ENCODE data around the gene USP2.

Gene USP2

GRCh38 chr11:119329320-119329719, 52.2 kb downstream of the USP2 start:
- Histone ChIP-seq H4K20me1 (ENCODE audit: insufficient read depth, low read length) (no peaks in the 10 kb centered on the region), H2AFZ (ENCODE audit: low read depth, low read length) (no peak overlapping the region), H3K4me2 (ENCODE audit: insufficient read depth, low read length) (no peak overlapping the region), H3K4me1 (ENCODE audit: insufficient read depth, low read length) (peaks cover 7% of the 10 kb centered on the region), H3K4me3 (ENCODE audit: low read depth in 1 of 2, low read length in 2 of 2) (no peak overlapping the region), H3K36me3 (ENCODE audit: insufficient read depth, low read length) (no peaks in the 10 kb centered on the region), H3K9ac (ENCODE audit: low read depth, low read length) (no peak overlapping the region), H3K27ac (ENCODE audit: low read length) (no peak overlapping the region), H3K79me2 (ENCODE audit: insufficient read depth, low read length) (no peaks in the 10 kb centered on the region), H3K9me3 (ENCODE audit: insufficient read depth, low read length, severe bottlenecking) (no peaks in the 10 kb centered on the region), H3K27me3 (ENCODE audit: insufficient read depth, low read length, poor library complexity) (peaks cover 6% of the 10 kb centered on the region)
- ATAC-seq (ENCODE audit: insufficient read depth, low read depth) (no peak), DNase-seq (no peak)
- no peak for TF ChIP-seq EZH2 (IDR thresholded peaks at IDR 0.05; ENCODE audit: borderline replicate concordance, low read depth, low read length, severe bottlenecking)
- no peak for TF ChIP-seq CTCF (IDR thresholded peaks at IDR 0.05; ENCODE audit: borderline replicate concordance, extremely low read depth, low read length, poor library complexity, severe bottlenecking)

- H3K4me3 ChIP-seq (ENCODE audit: low read depth in 1 of 2, low read length in 2 of 2) = no peak overlapping the region
- no peak overlapping the region for H3K9ac ChIP-seq (ENCODE audit: low read depth, low read length)
- peaks cover 8% of the 10 kb centered on the region for H3K27me3 ChIP-seq (ENCODE audit: insufficient read depth, low read length, poor library complexity)
- H3K4me1 ChIP-seq (ENCODE audit: insufficient read depth, low read length) = peaks cover 12% of the 10 kb centered on the region
- no peaks in the 10 kb centered on the region for H3K79me2 ChIP-seq (ENCODE audit: insufficient read depth, low read length)
- H3K4me2 ChIP-seq (ENCODE audit: insufficient read depth, low read length) = no peak overlapping the region
- no peaks in the 10 kb centered on the region for H3K36me3 ChIP-seq (ENCODE audit: insufficient read depth, low read length)
- TF ChIP-seq EZH2 (IDR thresholded peaks at IDR 0.05; ENCODE audit: borderline replicate concordance, low read depth, low read length, severe bottlenecking) (no peak), CTCF (IDR thresholded peaks at IDR 0.05; ENCODE audit: borderline replicate concordance, extremely low read depth, low read length, poor library complexity, severe bottlenecking) (no peak)
- H3K27ac ChIP-seq (ENCODE audit: low read length) = no peak overlapping the region
- no peak overlapping the region for H2AFZ ChIP-seq (ENCODE audit: low read depth, low read length)
- H3K9me3 ChIP-seq (ENCODE audit: insufficient read depth, low read length, severe bottlenecking) = no peaks in the 10 kb centered on the region
- no peak for DNase-seq
- no peaks in the 10 kb centered on the region for H4K20me1 ChIP-seq (ENCODE audit: insufficient read depth, low read length)
- no peak for ATAC-seq (ENCODE audit: insufficient read depth, low read depth)
Measured at GRCh38 chr11:119324189-119324588, 57.3 kb downstream of the USP2 start.

- no peak overlapping the region for H3K4me3 ChIP-seq (ENCODE audit: low read depth in 1 of 2, low read length in 2 of 2)
- H2AFZ ChIP-seq (ENCODE audit: low read depth, low read length) = no peak overlapping the region
- H3K36me3 ChIP-seq (ENCODE audit: insufficient read depth, low read length) = no peaks in the 10 kb centered on the region
- no peaks in the 10 kb centered on the region for H3K79me2 ChIP-seq (ENCODE audit: insufficient read depth, low read length)
- H3K27ac ChIP-seq (ENCODE audit: low read length) = no peak overlapping the region
- H3K9me3 ChIP-seq (ENCODE audit: insufficient read depth, low read length, severe bottlenecking) = no peaks in the 10 kb centered on the region
- no peak overlapping the region for H3K9ac ChIP-seq (ENCODE audit: low read depth, low read length)
- peaks cover 12% of the 10 kb centered on the region for H3K4me1 ChIP-seq (ENCODE audit: insufficient read depth, low read length)
- H4K20me1 ChIP-seq (ENCODE audit: insufficient read depth, low read length) = no peaks in the 10 kb centered on the region
- ATAC-seq (ENCODE audit: insufficient read depth, low read depth) (peak; percentile 67), DNase-seq (peak; percentile 79)
- H3K27me3 ChIP-seq (ENCODE audit: insufficient read depth, low read length, poor library complexity) = peaks cover 14% of the 10 kb centered on the region
- H3K4me2 ChIP-seq (ENCODE audit: insufficient read depth, low read length) = no peak overlapping the region
- TF ChIP-seq EZH2 (IDR thresholded peaks at IDR 0.05; ENCODE audit: borderline replicate concordance, low read depth, low read length, severe bottlenecking) = no peak
- peak; percentile 87 for TF ChIP-seq CTCF (IDR thresholded peaks at IDR 0.05; ENCODE audit: borderline replicate concordance, extremely low read depth, low read length, poor library complexity, severe bottlenecking)
Measured at GRCh38 chr11:119323532-119324033, 57.9 kb downstream of the USP2 start.
